ENCODE measurements around the gene ZNF610. TPM values are rescaled to one million over a fixed set of nuclear protein-coding genes. Genes with fewer than 3 reads are reported as not detected.

ZNF610 gene
- total RNA-seq, 1 experiment from 2014 or later, result 3.8 TPM

DNA sequence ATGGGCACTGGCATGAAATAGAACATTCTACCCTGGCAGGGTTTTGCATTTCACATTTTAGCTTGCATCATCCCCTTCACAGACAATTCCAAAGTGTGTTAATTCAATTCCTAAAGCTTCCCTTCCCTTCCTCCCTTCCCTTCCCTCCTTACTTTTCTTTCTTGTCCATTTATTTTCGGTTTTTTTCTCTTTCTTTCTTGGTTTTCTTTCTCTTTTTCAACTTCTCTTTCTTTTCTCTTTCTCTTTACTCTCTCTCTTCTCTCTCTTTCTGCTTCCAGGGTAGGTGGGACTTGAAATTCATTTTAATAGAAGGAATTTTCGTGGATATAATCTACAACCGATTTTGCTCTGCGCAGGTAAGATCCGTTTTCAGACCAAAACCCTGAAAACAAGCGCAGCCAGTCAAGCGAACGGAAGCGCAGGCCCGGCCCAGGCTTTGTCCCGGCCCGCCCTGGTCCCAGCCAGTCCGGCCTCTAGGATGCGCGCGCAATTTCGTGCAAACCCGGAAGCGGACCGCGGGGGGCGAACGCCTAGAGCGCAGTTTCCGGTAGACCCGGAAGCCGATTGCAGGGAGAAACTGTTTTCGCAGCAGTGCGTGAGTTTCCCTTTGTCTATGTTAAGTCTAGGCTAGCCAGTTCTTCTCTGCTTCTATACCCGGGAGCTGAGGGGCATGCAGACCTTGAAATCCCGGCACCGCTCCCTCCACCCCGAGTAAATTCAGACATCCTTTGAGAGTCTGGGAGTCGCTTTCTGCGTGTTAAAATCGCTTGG is 61.5 kb downstream of the ZNF610 start, which contains the start of gene ZNF528:
Gene ZNF528, plus strand, starts transcription at position 540 of the 771 bp plus-strand sequence. CDS start 4,165 bp downstream, outside the sequence.
- DNase-seq (ENCODE audit: low read depth), result peak; percentile 97

- DNase-seq (ENCODE audit: low read depth), result peak; percentile 29
These were observed 62.0 kb downstream of the ZNF610 start for GRCh38 chr19:52398081-52398441.

- DNase-seq (ENCODE audit: low read depth), result no peak
These were observed 74.2 kb downstream of the ZNF610 start for GRCh38 chr19:52410276-52410675.

DNA sequence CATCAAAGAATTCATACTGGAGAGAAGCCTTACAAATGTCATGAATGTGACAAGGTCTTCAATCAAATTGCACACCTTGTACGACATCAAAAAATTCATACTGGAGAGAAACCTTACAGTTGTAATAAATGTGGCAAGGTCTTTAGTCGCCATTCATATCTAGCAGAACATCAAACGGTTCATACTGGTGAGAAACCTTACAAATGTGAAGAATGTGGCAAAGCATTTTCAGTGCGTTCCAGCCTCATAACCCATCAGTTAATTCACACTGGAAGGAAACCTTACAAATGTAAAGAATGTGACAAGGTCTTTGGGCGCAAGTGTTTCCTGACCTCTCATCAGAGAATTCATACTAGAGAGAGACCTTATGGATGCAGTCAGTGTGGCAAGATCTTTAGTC is 79.7 kb downstream of the ZNF610 start:
- DNase-seq (ENCODE audit: low read depth), result no peak

Other genes starting within 250 kb of the ZNF610 start
- gene ZNF841, start 240.5 kb upstream of the ZNF610 start, total RNA-seq (2014; rRNA removed; shearing (Covaris generic)), result 12.1 and 12.5 TPM in 2 replicates
- 4.7 and 10.8 TPM in 2 replicates for gene ZNF616, start 196.3 kb upstream of the ZNF610 start, total RNA-seq (2014; rRNA removed; shearing (Covaris generic))
- 2.5 and 5.2 TPM in 2 replicates for gene ZNF836, start 164.6 kb upstream of the ZNF610 start, total RNA-seq (2014; rRNA removed; shearing (Covaris generic))
- gene PPP2R1A, start 146.2 kb upstream of the ZNF610 start, total RNA-seq (2014; rRNA removed; shearing (Covaris generic)), result 164 and 208 TPM in 2 replicates
- gene ZNF766, start 66.7 kb upstream of the ZNF610 start, total RNA-seq (2014; rRNA removed; shearing (Covaris generic)), result 7.5 and 12.5 TPM in 2 replicates
- 8.6 and 10.7 TPM in 2 replicates for gene ZNF480, start 39.1 kb upstream of the ZNF610 start, total RNA-seq (2014; rRNA removed; shearing (Covaris generic))
- gene ZNF880, start 33.7 kb downstream of the ZNF610 start, total RNA-seq (2014; rRNA removed; shearing (Covaris generic)), result 15.6 and 24.1 TPM in 2 replicates
- gene ZNF528, start 61.6 kb downstream of the ZNF610 start, total RNA-seq (2014; rRNA removed; shearing (Covaris generic)), result 20.3 and 67.9 TPM in 2 replicates
- gene ZNF534, start 92.9 kb downstream of the ZNF610 start, total RNA-seq (2014; rRNA removed; shearing (Covaris generic)), result 0.86 TPM in 1 of 2 replicates, not detected in the other
- 1.4 and 1.6 TPM in 2 replicates for gene ZNF578, start 117.3 kb downstream of the ZNF610 start, total RNA-seq (2014; rRNA removed; shearing (Covaris generic))
- 8.6 and 10.6 TPM in 2 replicates for gene ZNF808, start 191.4 kb downstream of the ZNF610 start, total RNA-seq (2014; rRNA removed; shearing (Covaris generic))
- gene ZNF701, start 234.0 kb downstream of the ZNF610 start, total RNA-seq (2014; rRNA removed; shearing (Covaris generic)), result 6.3 and 11.7 TPM in 2 replicates

Data from Daoy (cell line).